ENCODE measurements around the gene IGF1. TPM values are rescaled to one million over a fixed set of nuclear protein-coding genes. Genes with fewer than 3 reads are reported as not detected.
A peak's percentile ranks its signal among the peaks of the same experiment; 100 is the strongest.

IGF1 gene
- total and polyA plus RNA-seq, 10 of the 15 experiments (the other 5 are each of a cell fraction or from before 2014, with no cell fraction given), result 2.4 to 9.2 (median 3.5) TPM

DNA sequence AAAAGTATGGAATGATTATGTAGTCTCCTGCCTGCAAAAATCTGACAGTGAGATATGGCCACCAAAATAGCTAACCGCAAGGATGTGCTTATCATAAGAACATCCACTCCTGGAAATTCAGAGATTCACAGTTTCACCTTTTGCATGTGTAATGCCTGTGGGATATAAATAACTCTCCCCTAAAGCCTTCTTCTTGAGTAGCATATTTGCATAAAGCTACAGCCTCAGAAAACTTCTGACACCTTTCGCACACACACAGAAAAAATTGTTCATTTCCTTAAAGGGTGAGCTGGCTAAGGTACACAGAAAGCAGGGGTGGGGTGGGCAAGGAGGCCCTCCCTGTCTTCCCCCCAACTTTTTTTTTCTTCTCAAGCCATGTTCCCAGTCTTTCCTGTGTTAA is 3.1 kb upstream of the IGF1 start (continued):
- TF ChIP-seq, protein P1, sequence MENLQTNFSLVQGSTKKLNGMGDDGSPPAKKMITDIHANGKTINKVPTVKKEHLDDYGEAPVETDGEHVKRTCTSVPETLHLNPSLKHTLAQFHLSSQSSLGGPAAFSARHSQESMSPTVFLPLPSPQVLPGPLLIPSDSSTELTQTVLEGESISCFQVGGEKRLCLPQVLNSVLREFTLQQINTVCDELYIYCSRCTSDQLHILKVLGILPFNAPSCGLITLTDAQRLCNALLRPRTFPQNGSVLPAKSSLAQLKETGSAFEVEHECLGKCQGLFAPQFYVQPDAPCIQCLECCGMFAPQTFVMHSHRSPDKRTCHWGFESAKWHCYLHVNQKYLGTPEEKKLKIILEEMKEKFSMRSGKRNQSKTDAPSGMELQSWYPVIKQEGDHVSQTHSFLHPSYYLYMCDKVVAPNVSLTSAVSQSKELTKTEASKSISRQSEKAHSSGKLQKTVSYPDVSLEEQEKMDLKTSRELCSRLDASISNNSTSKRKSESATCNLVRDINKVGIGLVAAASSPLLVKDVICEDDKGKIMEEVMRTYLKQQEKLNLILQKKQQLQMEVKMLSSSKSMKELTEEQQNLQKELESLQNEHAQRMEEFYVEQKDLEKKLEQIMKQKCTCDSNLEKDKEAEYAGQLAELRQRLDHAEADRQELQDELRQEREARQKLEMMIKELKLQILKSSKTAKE (IDR thresholded peaks at IDR 0.05; ENCODE audit: low read depth, poor library complexity, severe bottlenecking), result peak; percentile 21
- TF ChIP-seq DPF2 (IDR thresholded peaks at IDR 0.05), result peak; percentile 26
- TF ChIP-seq NFIC (IDR thresholded peaks at IDR 0.05; ENCODE audit: low read depth, low read length), result peak; percentile 70; the same call in 1 of the 2 replicates
- peak; percentile 25 to 41; a peak in 2 of 4 replicates for TF ChIP-seq BHLHE40 (IDR thresholded peaks at IDR 0.05; ENCODE audit: borderline replicate concordance in 1 of 2, low read depth in 2 of 2, low read length in 1 of 2)
- TF ChIP-seq SMC3 (IDR thresholded peaks at IDR 0.05; ENCODE audit: borderline replicate concordance, low read length), result no peak
- TF ChIP-seq POLR2AphosphoS2 (IDR thresholded peaks at IDR 0.05; ENCODE audit: low read depth, low read length), result no peak
- TF ChIP-seq ZBED1 (IDR thresholded peaks at IDR 0.05; ENCODE audit: borderline replicate concordance), result no peak; the same call in 1 of the 2 replicates
- TF ChIP-seq, protein P2, sequence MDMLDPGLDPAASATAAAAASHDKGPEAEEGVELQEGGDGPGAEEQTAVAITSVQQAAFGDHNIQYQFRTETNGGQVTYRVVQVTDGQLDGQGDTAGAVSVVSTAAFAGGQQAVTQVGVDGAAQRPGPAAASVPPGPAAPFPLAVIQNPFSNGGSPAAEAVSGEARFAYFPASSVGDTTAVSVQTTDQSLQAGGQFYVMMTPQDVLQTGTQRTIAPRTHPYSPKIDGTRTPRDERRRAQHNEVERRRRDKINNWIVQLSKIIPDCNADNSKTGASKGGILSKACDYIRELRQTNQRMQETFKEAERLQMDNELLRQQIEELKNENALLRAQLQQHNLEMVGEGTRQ (IDR thresholded peaks at IDR 0.05; ENCODE audit: borderline replicate concordance, low read depth, low read length), result no peak
- TF ChIP-seq MEF2B (IDR thresholded peaks at IDR 0.05; ENCODE audit: partially characterized antibody, poor library complexity, severe bottlenecking), result peak; percentile 81
- TF ChIP-seq, protein P3, sequence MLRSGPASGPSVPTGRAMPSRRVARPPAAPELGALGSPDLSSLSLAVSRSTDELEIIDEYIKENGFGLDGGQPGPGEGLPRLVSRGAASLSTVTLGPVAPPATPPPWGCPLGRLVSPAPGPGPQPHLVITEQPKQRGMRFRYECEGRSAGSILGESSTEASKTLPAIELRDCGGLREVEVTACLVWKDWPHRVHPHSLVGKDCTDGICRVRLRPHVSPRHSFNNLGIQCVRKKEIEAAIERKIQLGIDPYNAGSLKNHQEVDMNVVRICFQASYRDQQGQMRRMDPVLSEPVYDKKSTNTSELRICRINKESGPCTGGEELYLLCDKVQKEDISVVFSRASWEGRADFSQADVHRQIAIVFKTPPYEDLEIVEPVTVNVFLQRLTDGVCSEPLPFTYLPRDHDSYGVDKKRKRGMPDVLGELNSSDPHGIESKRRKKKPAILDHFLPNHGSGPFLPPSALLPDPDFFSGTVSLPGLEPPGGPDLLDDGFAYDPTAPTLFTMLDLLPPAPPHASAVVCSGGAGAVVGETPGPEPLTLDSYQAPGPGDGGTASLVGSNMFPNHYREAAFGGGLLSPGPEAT (IDR thresholded peaks at IDR 0.05; ENCODE audit: low read depth), result peak; percentile 78
- TF ChIP-seq LARP7 (IDR thresholded peaks at IDR 0.05), result no peak
- TF ChIP-seq, protein P4, sequence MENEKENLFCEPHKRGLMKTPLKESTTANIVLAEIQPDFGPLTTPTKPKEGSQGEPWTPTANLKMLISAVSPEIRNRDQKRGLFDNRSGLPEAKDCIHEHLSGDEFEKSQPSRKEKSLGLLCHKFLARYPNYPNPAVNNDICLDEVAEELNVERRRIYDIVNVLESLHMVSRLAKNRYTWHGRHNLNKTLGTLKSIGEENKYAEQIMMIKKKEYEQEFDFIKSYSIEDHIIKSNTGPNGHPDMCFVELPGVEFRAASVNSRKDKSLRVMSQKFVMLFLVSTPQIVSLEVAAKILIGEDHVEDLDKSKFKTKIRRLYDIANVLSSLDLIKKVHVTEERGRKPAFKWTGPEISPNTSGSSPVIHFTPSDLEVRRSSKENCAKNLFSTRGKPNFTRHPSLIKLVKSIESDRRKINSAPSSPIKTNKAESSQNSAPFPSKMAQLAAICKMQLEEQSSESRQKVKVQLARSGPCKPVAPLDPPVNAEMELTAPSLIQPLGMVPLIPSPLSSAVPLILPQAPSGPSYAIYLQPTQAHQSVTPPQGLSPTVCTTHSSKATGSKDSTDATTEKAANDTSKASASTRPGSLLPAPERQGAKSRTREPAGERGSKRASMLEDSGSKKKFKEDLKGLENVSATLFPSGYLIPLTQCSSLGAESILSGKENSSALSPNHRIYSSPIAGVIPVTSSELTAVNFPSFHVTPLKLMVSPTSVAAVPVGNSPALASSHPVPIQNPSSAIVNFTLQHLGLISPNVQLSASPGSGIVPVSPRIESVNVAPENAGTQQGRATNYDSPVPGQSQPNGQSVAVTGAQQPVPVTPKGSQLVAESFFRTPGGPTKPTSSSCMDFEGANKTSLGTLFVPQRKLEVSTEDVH (IDR thresholded peaks at IDR 0.05; ENCODE audit: low read depth, partially characterized antibody), result no peak
- 0 out of 2 replicates have a peak, but pooled peaks have one; percentile 19 for TF ChIP-seq RAD21 (IDR thresholded peaks at IDR 0.05; ENCODE audit: insufficient read depth, low read depth, low read length)
- TF ChIP-seq HDAC2 (IDR thresholded peaks at IDR 0.05), result no peak
- TF ChIP-seq EP300 (IDR thresholded peaks at IDR 0.05; ENCODE audit: borderline replicate concordance in 1 of 2, control insufficient read depth in 1 of 2, low read depth in 2 of 2, low read length in 2 of 2), result peak in 1 of 2 experiments; percentile 67; a peak in 2 of 4 replicates
- TF ChIP-seq MEF2A (IDR thresholded peaks at IDR 0.05; ENCODE audit: insufficient read depth, low read depth, low read length), result peak; percentile 96
- TF ChIP-seq SP1 (IDR thresholded peaks at IDR 0.05; ENCODE audit: low read depth, low read length), result peak; percentile 40
- TF ChIP-seq FOXM1 (IDR thresholded peaks at IDR 0.05; ENCODE audit: low read depth, low read length), result peak; percentile 41; the same call in 1 of the 2 replicates
